Thymus (tissue), 11 donors: ENCODE results near the gene HOXA3. TPM values are rescaled to one million over a fixed set of nuclear protein-coding genes. Genes with fewer than 3 reads are reported as not detected.

Experiments used
- DNase-seq, 9 donors: peaks; one replicate each; pipeline ENCODE4 v3.0.0-alpha.2; 2013; ENCODE audit warnings: low spot score in 9 of 9, low read depth in 6 of 9, missing footprints in 1 of 9
- H3K27ac ChIP-seq, 2 donors: one replicate each; pipeline ENCODE4 v1.5.1; 2013; ENCODE audit warnings: control low read depth in 1 of 2, low read depth in 1 of 2, low read length in 1 of 2, mild to moderate bottlenecking in 1 of 2, moderate library complexity in 1 of 2
- H3K27me3 ChIP-seq, 2 donors: one replicate each; pipeline ENCODE4 v1.5.1; 2013; ENCODE audit warnings: low read length in 1 of 2; ENCODE audit not compliant: control insufficient read depth in 2 of 2, insufficient read depth in 1 of 2
- H3K36me3 ChIP-seq, 2 donors: one replicate each; pipeline ENCODE4 v1.5.1; 2013; ENCODE audit warnings: low read length in 1 of 2, mild to moderate bottlenecking in 1 of 2, moderate library complexity in 1 of 2; ENCODE audit not compliant: control insufficient read depth in 2 of 2, insufficient read depth in 2 of 2
- H3K4me1 ChIP-seq, 2 donors: one replicate each; pipeline ENCODE4 v1.5.1; 2013; ENCODE audit warnings: low read length in 2 of 2; ENCODE audit not compliant: control insufficient read depth in 2 of 2, insufficient read depth in 2 of 2
- H3K4me3 ChIP-seq, 2 donors: one replicate each; pipeline ENCODE4 v1.5.1; 2013; ENCODE audit warnings: low read length in 2 of 2, control low read depth in 1 of 2, mild to moderate bottlenecking in 1 of 2
- H3K9me3 ChIP-seq, 2 donors: one replicate each; pipeline ENCODE4 v1.5.1; 2013; ENCODE audit warnings: low read length in 1 of 2, mild to moderate bottlenecking in 1 of 2; ENCODE audit not compliant: control insufficient read depth in 2 of 2, insufficient read depth in 1 of 2
- WGBS: extraction: QIAGEN DNeasy Blood & Tissue Kit; methylation state at CpG from one replicate; pipeline ENCODE4 v1.1.7; 2013; 5-methylcytosine and 5-hydroxymethylcytosine counted together
- polyA plus RNA-seq: library from polyadenylated mRNA; stranded (reverse); fragments of 200-250 nt; gene quantifications from one replicate; pipeline ENCODE4 v1.2.3, GENCODE V29; 2013
- total RNA-seq: library from RNA; stranded (reverse); fragments of 120-200 nt; gene quantifications from one replicate; pipeline ENCODE4 v1.2.4, GENCODE V29; 2013
- donor health status: healthy.

HOXA3 gene
- total and polyA plus RNA-seq, 2 donors: 0.80 to 5.5 TPM

- Histone ChIP-seq H3K4me3 (no peak overlapping the region), H3K4me1 (peaks cover 0 to 23% of the 10 kb centered on the region in 2 donors), H3K36me3 (no peaks in the 10 kb centered on the region), H3K27ac (no peak overlapping the region), H3K27me3 (peaks cover 68 to 100% of the 10 kb centered on the region in 2 donors), H3K9me3 (peaks cover 0 to 15% of the 10 kb centered on the region in 2 donors)
- no peak for DNase-seq
- WGBS: 28% methylated on average over 15 of the region's 15 CpGs
These were observed 38.9 kb upstream of the HOXA3 start for GRCh38 chr7:27191161-27191731.

- H3K9me3 ChIP-seq: peaks cover 0 to 18% of the 10 kb centered on the region in 2 donors
- no peak overlapping the region for H3K27ac ChIP-seq
- WGBS: 39% methylated on average over 7 of the region's 7 CpGs
- no peaks in the 10 kb centered on the region for H3K36me3 ChIP-seq
- no peak overlapping the region for H3K4me3 ChIP-seq
- DNase-seq: no peak
- H3K27me3 ChIP-seq: peaks cover 72 to 100% of the 10 kb centered on the region in 2 donors
- peaks cover 7 to 32% of the 10 kb centered on the region in 2 donors for H3K4me1 ChIP-seq
These were observed 37.8 kb upstream of the HOXA3 start for GRCh38 chr7:27189997-27190748.

GRCh38 chr7:27189295-27189996, 37.1 kb upstream of the HOXA3 start:
- WGBS: 14% methylated on average over 22 of the region's 22 CpGs
- Histone ChIP-seq H3K9me3 (peaks cover 0 to 23% of the 10 kb centered on the region in 2 donors), H3K4me1 (peaks cover 12 to 39% of the 10 kb centered on the region in 2 donors), H3K27me3 (peaks cover 72 to 100% of the 10 kb centered on the region in 2 donors), H3K27ac (no peak overlapping the region), H3K36me3 (no peaks in the 10 kb centered on the region), H3K4me3 (no peak overlapping the region)
- DNase-seq: no peak

GRCh38 chr7:27188386-27189294, 36.3 kb upstream of the HOXA3 start:
- 4% methylated on average over 49 of the region's 49 CpGs for WGBS
- H3K4me3 ChIP-seq: peak overlapping the region in 1 of 2 donors; percentile 20

GRCh38 chr7:27187475-27188385, 35.3 kb upstream of the HOXA3 start:
- Histone ChIP-seq H3K27me3 (peaks cover 75 to 100% of the 10 kb centered on the region in 2 donors), H3K4me3 (peak overlapping the region in 1 of 2 donors; percentile 20), H3K9me3 (peaks cover 0 to 23% of the 10 kb centered on the region in 2 donors), H3K36me3 (no peaks in the 10 kb centered on the region), H3K4me1 (peaks cover 14 to 50% of the 10 kb centered on the region in 2 donors), H3K27ac (no peak overlapping the region)
- WGBS: 5% methylated on average over 46 of the region's 46 CpGs
- no peak for DNase-seq

More at GRCh38 chr7:27188386-27189294, 36.3 kb upstream of the HOXA3 start:
- H3K27me3 ChIP-seq: peaks cover 77 to 100% of the 10 kb centered on the region in 2 donors
- no peak overlapping the region for H3K27ac ChIP-seq
- H3K36me3 ChIP-seq: no peaks in the 10 kb centered on the region
- peak in 1 of 9 donors; percentile 62 for DNase-seq
- H3K4me1 ChIP-seq: peaks cover 14 to 46% of the 10 kb centered on the region in 2 donors
- H3K9me3 ChIP-seq: peaks cover 0 to 23% of the 10 kb centered on the region in 2 donors

- WGBS: 18% methylated on average over 4 of the region's 4 CpGs
- Histone ChIP-seq H3K4me3 (no peak overlapping the region), H3K36me3 (no peaks in the 10 kb centered on the region), H3K9me3 (peaks cover 0 to 18% of the 10 kb centered on the region in 2 donors), H3K4me1 (peaks cover 14 to 45% of the 10 kb centered on the region in 2 donors), H3K27me3 (peaks cover 76 to 100% of the 10 kb centered on the region in 2 donors), H3K27ac (no peak overlapping the region)
- DNase-seq: no peak
These were observed 34.5 kb upstream of the HOXA3 start for GRCh38 chr7:27186668-27187474.

- H3K4me3 ChIP-seq: no peak overlapping the region
- no peak overlapping the region for H3K27ac ChIP-seq
- H3K27me3 ChIP-seq: peaks cover 77 to 100% of the 10 kb centered on the region in 2 donors
- peaks cover 14 to 45% of the 10 kb centered on the region in 2 donors for H3K4me1 ChIP-seq
- H3K9me3 ChIP-seq: peaks cover 0 to 16% of the 10 kb centered on the region in 2 donors
- WGBS: 6% methylated on average over 24 of the region's 24 CpGs
- no peak for DNase-seq
- no peaks in the 10 kb centered on the region for H3K36me3 ChIP-seq
These were observed 33.7 kb upstream of the HOXA3 start for GRCh38 chr7:27185854-27186667.
